ENCODE results near the gene IL12RB1.
A peak's percentile ranks its signal among the peaks of the same experiment; 100 is the strongest.
"Not testable (repeated sequence)": the region's sequence is repeated elsewhere in the genome, so short reads cannot be mapped to it uniquely, and the experiment has no call there.

IL12RB1 gene

GRCh38 chr19:18046059-18046718 lies 40.5 kb downstream of the IL12RB1 start:
- DNase-seq (ENCODE audit: low read depth) = peak; percentile 95

GRCh38 chr19:18045307-18046050 lies 41.3 kb downstream of the IL12RB1 start:
- no peak for DNase-seq (ENCODE audit: low read depth)

DNA sequence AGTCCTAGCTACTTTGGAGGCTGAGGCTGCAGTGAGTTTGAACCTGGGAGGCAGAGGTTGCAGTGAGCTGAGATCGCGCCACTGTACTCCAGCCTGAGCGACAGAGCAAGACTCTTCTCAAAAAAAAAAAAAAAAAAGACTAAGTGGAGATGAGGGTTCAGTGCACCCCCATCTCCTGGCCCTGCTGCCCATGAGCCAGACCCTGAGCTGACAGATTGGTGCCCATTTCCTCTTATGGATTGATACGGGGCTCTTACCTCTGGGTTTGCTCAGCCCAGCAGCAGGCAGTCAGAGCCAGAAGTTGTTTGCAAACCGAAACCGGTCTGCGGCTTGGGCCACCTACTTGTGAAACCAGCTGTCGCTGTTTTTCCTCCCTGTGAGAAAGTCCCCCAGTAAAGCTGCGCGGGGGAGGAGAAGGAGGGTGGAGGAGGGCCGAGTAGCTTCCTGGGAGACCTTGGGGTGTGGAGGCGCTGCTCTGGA lies 41.9 kb downstream of the IL12RB1 start:
- DNase-seq (ENCODE audit: low read depth) = peak; percentile 81

DNA sequence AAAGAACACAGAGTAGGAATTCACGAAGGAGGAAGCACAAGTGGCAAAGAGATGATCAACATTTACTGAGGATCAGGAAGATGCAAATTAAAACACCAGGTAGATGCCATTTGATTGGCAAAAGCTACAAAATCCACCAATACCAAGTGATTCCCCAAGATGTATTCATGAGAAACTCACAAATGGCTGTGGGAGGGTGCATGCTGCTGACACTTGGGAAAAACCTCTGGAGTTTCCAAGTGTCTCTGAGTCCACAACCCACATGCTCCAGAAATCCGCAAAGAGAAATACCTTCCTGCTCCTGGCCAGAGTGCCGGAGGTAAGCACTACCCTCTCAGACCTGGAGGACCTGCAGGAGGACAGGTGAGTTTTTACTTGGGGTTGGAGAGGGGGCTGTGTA lies 43.1 kb downstream of the IL12RB1 start:
- no peak for DNase-seq (ENCODE audit: low read depth)

DNA sequence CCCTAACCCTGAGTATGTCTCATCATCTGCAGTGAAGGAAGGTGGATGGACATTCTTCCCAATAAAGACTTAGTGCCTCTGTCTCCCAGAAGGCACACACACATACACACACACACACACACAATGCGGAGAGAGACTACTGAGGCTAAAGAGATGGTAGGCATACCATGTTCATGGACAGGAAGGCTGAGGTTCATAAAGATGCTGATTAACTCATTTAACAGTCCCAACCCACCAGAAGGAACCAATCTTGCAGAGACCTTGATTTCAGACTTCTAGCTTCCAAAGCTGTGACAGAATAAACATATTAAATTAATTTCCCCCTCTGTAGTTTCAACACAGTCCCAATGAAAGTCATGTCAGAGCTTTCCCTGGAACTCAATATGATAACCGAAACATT lies 45.7 kb downstream of the IL12RB1 start:
- no peak for DNase-seq (ENCODE audit: low read depth)

DNA sequence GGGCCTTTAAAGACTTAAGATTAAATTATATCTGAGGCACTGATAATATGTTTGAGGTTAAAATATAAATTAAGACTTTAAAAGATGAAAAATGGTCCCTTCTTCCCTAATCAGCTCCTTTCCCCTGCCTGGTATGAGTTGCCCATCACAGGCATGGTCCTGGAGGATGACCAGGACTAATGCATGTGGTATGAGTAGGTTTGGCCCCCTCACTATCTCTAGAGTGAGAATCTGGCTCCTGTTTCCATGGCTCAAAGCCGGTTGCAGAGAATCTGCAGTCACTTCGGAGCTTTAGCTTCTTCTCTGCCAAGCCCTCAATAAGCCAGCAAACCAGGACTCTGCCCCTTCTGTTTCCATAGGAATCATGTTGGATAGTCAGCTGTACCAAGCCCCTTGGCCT lies 54.6 kb downstream of the IL12RB1 start:
- not testable (repeated sequence) for DNase-seq (ENCODE audit: low read depth)

DNA sequence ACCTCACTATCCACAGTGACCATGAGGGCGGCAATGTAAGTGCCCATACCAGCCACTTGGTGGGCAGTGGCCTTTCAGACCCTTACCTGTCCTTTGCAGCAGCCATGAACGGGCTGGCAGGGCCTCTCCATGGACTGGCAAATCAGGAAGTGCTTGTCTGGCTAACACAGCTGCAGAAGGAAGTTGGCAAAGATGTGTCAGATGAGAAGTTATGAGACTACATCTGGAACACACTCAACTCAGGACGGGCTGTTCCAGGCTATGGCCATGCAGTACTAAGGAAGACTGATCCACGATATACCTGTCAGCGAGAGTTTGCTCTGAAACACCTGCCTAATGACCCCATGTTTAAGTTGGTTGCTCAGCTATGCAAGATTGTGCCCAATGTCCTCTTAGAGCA lies 55.3 kb downstream of the IL12RB1 start:
- DNase-seq (ENCODE audit: low read depth) = not testable (repeated sequence)

GRCh38 chr19:18029617-18030338 lies 57.0 kb downstream of the IL12RB1 start:
- DNase-seq (ENCODE audit: low read depth) = peak; percentile 52

- no peak for DNase-seq (ENCODE audit: low read depth)
Measured at GRCh38 chr19:18027151-18027550, 59.6 kb downstream of the IL12RB1 start.

GRCh38 chr19:18023622-18024251 lies 63.0 kb downstream of the IL12RB1 start:
- DNase-seq (ENCODE audit: low read depth) = no peak

DNA sequence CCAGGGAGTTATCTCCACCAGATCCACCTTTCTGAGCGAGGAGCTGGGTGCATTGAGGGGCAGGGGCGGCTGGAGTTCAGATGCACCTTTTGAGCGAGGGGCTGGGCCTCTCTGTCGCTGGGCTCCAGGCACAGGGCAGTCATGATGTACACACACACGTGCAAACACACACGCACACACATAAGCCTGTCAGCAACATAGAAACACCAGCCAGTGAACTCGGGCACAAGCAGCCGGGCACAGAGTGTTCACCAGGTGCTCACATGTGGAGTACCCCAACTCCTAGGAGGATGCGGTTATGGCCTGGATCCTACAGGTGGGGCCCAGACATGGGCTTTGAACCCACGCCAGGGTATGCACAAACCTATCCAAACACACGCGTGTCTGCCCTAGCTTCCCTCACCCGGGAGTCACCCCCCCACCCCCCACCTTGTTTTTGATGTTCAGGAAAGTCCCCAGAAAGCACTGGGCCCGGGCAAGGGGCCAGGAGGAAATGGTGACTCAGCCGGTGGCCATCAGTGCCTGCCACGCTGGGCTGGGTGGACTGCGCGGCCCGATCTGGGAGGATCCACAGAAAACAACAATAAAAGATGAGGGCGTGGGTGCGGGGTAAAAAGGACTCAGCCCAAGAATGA lies 65.5 kb downstream of the IL12RB1 start:
- peak; percentile 92 for DNase-seq (ENCODE audit: low read depth)

- peak; percentile 73 for DNase-seq (ENCODE audit: low read depth)
Measured at GRCh38 chr19:18020212-18021085, 66.3 kb downstream of the IL12RB1 start.

DNA sequence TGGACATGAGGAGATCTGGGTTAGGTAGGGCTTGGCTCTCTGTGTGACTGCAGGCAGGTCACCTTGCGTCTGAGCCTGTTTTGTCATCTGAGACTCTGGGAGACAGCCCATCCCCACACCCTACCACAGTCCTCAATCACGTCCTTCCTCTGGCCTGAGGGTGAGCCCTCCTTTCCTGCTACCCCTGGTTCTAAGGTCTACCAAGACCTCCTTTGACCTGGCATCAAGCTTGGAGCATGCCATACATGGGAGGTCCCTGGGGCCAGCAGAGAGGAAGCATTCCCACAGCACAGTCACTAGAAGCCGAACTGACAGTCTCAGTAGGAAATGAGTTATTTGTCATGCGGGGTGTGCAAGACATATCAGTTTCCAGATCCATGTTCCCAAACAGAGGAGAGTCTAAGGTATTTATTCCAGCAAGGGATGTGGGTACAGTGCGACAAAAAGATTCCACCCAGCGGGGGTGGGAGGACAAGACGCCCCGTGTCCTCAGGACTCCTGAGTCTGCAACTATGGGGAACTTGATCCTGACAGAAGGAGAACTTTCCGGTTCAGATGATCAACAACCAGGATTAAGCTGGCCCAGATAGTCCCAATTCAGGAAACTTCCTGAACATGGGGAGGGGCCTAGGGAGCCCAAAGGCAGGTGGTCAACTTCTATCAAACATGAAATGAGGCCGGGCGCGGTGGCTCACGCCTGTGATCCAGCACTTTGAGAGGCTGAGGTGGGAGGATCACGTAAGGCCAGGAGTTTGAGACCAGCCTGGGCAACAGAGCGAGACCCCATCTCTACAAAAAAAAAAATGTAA lies 69.3 kb downstream of the IL12RB1 start:
- peak; percentile 46 for DNase-seq (ENCODE audit: low read depth)

- DNase-seq (ENCODE audit: low read depth) = no peak
Measured at GRCh38 chr19:18016209-18016910, 70.4 kb downstream of the IL12RB1 start.

DNA sequence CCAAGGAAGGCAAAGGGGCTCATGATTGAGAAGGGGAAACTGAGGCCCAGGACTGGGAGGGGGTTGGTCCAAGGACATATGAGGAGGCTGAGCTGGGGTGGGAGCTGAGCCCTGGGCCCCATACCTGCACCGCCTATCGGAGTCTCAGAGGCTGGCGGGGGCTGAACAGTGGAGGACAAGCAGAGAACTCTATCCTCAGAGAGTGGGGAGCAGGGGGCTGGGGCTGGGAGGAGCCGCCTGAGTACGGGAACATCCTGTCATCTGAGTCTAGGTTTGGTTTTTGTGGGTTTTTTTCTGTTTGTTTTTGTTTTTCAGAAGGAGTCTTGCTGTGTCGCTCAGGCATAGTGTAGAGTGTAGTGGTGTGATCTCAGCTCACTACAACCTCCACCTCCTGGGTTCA lies 72.5 kb downstream of the IL12RB1 start:
- DNase-seq (ENCODE audit: low read depth) = no peak

DNA sequence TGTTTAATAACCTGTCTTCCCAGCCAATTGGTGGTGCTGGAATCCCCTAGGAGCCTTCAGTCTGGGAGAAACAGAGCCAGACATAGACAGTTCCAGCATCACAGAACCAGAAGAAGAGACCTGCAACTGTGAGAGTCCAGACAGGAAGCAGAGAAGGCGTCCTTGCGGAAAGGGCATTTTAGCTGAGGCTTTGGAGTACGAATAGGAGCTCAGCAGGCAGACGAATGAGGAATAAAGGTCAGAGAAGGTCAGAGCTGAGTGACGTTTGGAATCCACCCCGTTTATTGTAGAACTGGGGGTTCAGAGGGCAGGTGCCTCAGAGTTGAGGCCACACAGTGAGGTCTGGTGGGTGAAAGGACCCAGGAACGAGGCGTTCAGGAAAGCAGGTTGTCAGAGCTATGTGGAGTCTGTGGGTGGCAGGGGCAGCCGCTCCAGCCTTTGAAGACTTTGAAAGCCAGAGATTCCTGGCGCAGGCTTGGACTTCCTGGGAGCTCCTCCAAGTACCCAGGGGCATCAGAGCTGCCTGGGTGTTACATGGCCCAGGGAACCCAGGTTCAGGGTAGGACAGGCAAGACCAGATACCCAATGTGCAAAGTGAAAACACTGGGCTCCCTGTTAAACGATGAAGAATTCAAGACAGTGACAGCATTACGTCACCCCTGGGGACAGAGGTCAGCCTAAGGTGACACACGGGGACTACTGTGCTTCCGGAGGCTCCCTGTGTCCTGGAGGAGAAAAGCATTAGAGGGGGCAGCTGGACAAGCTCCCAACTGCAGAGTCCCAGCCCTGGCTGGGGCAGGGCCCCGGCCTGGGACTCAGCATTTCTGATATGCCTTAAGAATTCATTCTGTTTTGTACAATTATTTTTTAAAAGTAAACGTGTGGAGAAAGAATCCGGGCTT lies 73.3 kb downstream of the IL12RB1 start:
- no peak for DNase-seq (ENCODE audit: low read depth)

- DNase-seq (ENCODE audit: low read depth) = no peak
Measured at GRCh38 chr19:18010149-18010548, 76.6 kb downstream of the IL12RB1 start.

DNA sequence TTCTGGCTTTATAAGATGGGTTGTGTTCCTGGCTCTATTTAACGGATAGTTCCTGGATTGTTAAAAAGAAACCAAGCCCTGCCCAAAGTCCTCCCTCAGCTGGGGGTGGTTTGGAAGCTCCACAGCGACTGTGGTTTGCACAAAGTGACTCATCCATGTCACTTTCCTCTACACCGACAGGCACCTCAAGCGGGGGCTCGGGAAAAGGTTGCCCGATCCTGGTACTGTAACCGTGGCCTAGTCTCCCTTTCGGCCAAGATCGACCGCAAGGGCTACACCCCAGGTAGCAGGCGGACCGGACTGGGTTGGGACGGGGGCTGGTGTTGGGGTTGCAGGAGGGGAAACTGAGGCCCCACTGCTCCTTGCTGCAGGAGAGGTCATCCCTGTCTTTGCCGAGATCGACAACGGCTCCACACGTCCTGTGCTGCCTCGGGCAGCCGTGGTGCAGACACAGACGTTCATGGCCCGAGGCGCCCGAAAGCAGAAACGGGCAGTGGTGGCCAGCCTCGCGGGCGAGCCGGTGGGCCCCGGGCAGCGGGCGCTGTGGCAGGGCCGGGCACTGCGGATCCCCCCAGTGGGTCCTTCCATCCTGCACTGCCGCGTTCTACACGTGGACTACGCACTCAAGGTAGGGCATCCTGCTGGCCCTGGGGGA lies 77.2 kb downstream of the IL12RB1 start:
- DNase-seq (ENCODE audit: low read depth) = peak; percentile 63

All from EH (cell line).